ENCODE results near the gene SRRD.

- TF ChIP-seq CREB1 (IDR thresholded peaks at IDR 0.05; ENCODE audit: low read depth) (no peak), REST (IDR thresholded peaks at IDR 0.05; ENCODE audit: low read depth) (no peak), TCF12 (IDR thresholded peaks at IDR 0.05; ENCODE audit: low read depth) (no peak), MAX (IDR thresholded peaks at IDR 0.05) (no peak), RAD21 (IDR thresholded peaks at IDR 0.05; ENCODE audit: low read depth) (no peak)
Measured at GRCh38 chr22:26485013-26485412, 1.3 kb downstream of the SRRD start.
